Ishikawa (cell line): ENCODE results near the gene EFCAB9.

Experiments
- EGR1 ChIP-seq: IDR thresholded peaks from 2 replicates; pipeline ENCODE4 v1.6.1; 2012
- EP300 ChIP-seq: IDR thresholded peaks from 2 replicates; pipeline ENCODE4 v1.6.1; 2012; ENCODE audit warnings: borderline replicate concordance
- MAX ChIP-seq: IDR thresholded peaks from 2 replicates; pipeline ENCODE4 v1.6.1; 2012
- RAD21 ChIP-seq: IDR thresholded peaks from 2 replicates; pipeline ENCODE4 v1.6.1; 2012; ENCODE audit warnings: low read depth
- TCF12 ChIP-seq: IDR thresholded peaks from 2 replicates; pipeline ENCODE4 v1.6.1; 2012; ENCODE audit warnings: low read depth
- YY1 ChIP-seq: IDR thresholded peaks from 2 replicates; pipeline ENCODE4 v1.6.1; 2012; ENCODE audit warnings: low read depth
- TF ChIP-seq, protein P1 (sequence below): IDR thresholded peaks from 2 replicates; pipeline ENCODE4 v1.6.1; 2012; ENCODE audit warnings: low read depth, mild to moderate bottlenecking

DNA sequence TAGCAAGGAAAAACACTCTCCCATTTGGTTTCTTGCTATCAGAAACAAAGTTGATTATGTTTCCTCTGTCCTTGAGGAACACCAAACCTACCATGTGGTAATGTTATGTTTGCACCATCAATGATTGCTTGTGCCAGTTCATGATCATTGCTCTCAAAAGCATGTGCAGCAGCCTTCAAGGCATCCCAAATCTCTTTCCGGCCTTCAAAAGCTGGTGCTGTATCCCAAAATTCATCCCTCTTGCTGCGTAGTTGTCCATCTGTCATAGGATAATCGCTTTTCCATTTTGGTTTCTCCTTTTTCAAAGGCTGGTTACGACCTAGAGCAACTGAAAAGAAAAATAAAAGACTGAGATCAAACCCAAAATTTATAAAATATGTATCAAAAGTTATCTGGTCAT lies 40.1 kb downstream of the EFCAB9 start:
- TF ChIP-seq RAD21 (no peak), YY1 (no peak), TCF12 (no peak), MAX (no peak), EGR1 (no peak), EP300 (no peak)
- TF ChIP-seq, protein P1, sequence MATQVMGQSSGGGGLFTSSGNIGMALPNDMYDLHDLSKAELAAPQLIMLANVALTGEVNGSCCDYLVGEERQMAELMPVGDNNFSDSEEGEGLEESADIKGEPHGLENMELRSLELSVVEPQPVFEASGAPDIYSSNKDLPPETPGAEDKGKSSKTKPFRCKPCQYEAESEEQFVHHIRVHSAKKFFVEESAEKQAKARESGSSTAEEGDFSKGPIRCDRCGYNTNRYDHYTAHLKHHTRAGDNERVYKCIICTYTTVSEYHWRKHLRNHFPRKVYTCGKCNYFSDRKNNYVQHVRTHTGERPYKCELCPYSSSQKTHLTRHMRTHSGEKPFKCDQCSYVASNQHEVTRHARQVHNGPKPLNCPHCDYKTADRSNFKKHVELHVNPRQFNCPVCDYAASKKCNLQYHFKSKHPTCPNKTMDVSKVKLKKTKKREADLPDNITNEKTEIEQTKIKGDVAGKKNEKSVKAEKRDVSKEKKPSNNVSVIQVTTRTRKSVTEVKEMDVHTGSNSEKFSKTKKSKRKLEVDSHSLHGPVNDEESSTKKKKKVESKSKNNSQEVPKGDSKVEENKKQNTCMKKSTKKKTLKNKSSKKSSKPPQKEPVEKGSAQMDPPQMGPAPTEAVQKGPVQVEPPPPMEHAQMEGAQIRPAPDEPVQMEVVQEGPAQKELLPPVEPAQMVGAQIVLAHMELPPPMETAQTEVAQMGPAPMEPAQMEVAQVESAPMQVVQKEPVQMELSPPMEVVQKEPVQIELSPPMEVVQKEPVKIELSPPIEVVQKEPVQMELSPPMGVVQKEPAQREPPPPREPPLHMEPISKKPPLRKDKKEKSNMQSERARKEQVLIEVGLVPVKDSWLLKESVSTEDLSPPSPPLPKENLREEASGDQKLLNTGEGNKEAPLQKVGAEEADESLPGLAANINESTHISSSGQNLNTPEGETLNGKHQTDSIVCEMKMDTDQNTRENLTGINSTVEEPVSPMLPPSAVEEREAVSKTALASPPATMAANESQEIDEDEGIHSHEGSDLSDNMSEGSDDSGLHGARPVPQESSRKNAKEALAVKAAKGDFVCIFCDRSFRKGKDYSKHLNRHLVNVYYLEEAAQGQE = no peak
